HEK293T (cell line): Measurements from ENCODE around the gene FKBP1B.

Experiments used
- ARNT ChIP-seq: fragments of 450-650 bp; IDR thresholded peaks from 2 replicates; pipeline ENCODE4 v1.6.1; 2017; ENCODE audit warnings: mild to moderate bottlenecking
- CTBP1 ChIP-seq: fragments of 450-650 bp; IDR thresholded peaks from 2 replicates; pipeline ENCODE4 v1.6.1; 2016; ENCODE audit warnings: borderline replicate concordance
- FOXA1 ChIP-seq: fragments of 450-650 bp; IDR thresholded peaks from 2 replicates; pipeline ENCODE4 v1.6.1; 2016; ENCODE audit warnings: mild to moderate bottlenecking
- FOXK2 ChIP-seq: fragments of 450-650 bp; IDR thresholded peaks from 2 replicates; pipeline ENCODE4 v1.6.1; 2016; ENCODE audit warnings: mild to moderate bottlenecking
- FOXM1 ChIP-seq: fragments of 450-650 bp; IDR thresholded peaks from 2 replicates; pipeline ENCODE4 v1.6.1; 2017; ENCODE audit warnings: mild to moderate bottlenecking, borderline replicate concordance
- HDGF ChIP-seq: fragments of 450-650 bp; IDR thresholded peaks from 2 replicates; pipeline ENCODE4 v1.6.1; 2017; ENCODE audit warnings: antibody characterized with exemption, borderline replicate concordance
- SP1 ChIP-seq: fragments of 450-650 bp; IDR thresholded peaks from 2 replicates; pipeline ENCODE4 v1.6.1; 2017
- TF ChIP-seq, protein P1 (sequence below): fragments of 450-650 bp; IDR thresholded peaks from 2 replicates; pipeline ENCODE4 v1.6.1; 2016

GRCh38 chr2:24022324-24022974, 27.1 kb upstream of the FKBP1B start:
- no peak for TF ChIP-seq CTBP1
- TF ChIP-seq FOXK2 = no peak
- no peak for TF ChIP-seq FOXM1
- no peak for TF ChIP-seq HDGF
- TF ChIP-seq ARNT = no peak
- no peak for TF ChIP-seq SP1
- no peak for TF ChIP-seq FOXA1
- TF ChIP-seq, protein P1, sequence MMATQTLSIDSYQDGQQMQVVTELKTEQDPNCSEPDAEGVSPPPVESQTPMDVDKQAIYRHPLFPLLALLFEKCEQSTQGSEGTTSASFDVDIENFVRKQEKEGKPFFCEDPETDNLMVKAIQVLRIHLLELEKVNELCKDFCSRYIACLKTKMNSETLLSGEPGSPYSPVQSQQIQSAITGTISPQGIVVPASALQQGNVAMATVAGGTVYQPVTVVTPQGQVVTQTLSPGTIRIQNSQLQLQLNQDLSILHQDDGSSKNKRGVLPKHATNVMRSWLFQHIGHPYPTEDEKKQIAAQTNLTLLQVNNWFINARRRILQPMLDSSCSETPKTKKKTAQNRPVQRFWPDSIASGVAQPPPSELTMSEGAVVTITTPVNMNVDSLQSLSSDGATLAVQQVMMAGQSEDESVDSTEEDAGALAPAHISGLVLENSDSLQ = no peak
